LNCAP (cell line): Measurements from ENCODE around the gene ADCY9.

ENCODE experiments used
- TF ChIP-seq, protein P1 (sequence below): fragments of 450-650 bp; IDR thresholded peaks from 2 replicates; pipeline ENCODE4 v1.5.1; 2017; ENCODE audit warnings: mild to moderate bottlenecking

The ADCY9 gene

DNA sequence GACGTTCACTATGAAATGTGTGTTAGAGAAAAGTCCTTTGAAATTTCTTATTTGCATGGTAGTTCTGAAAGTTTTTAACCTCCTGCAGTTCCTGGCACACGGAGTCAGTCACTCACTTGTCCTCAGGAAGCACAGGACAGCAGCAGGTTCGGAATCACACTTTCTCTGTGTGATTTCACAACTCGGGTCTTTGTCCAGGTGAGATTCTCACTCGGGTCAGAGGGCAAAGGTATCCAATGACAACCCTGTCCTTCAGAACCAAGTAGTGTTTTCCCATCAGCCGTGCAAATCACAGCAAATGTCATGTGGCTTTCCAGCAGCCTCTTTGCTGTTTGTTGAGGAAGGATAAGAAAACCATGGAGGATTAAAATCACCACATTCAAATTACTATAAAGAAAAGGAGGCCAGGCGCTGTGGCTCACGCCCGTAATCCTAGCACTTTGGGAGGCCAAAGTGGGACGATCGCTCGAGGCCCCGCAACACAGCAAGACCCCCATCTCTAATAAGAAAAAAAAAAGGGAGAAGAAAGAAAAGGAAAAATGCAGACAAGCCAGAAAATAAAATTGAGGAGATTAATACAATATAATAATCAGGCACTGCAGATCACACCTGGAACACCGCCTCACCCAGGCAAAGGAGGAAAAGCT is 22.0 kb downstream of the ADCY9 start:
- TF ChIP-seq, protein P1, sequence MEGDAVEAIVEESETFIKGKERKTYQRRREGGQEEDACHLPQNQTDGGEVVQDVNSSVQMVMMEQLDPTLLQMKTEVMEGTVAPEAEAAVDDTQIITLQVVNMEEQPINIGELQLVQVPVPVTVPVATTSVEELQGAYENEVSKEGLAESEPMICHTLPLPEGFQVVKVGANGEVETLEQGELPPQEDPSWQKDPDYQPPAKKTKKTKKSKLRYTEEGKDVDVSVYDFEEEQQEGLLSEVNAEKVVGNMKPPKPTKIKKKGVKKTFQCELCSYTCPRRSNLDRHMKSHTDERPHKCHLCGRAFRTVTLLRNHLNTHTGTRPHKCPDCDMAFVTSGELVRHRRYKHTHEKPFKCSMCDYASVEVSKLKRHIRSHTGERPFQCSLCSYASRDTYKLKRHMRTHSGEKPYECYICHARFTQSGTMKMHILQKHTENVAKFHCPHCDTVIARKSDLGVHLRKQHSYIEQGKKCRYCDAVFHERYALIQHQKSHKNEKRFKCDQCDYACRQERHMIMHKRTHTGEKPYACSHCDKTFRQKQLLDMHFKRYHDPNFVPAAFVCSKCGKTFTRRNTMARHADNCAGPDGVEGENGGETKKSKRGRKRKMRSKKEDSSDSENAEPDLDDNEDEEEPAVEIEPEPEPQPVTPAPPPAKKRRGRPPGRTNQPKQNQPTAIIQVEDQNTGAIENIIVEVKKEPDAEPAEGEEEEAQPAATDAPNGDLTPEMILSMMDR, result no peak

DNA sequence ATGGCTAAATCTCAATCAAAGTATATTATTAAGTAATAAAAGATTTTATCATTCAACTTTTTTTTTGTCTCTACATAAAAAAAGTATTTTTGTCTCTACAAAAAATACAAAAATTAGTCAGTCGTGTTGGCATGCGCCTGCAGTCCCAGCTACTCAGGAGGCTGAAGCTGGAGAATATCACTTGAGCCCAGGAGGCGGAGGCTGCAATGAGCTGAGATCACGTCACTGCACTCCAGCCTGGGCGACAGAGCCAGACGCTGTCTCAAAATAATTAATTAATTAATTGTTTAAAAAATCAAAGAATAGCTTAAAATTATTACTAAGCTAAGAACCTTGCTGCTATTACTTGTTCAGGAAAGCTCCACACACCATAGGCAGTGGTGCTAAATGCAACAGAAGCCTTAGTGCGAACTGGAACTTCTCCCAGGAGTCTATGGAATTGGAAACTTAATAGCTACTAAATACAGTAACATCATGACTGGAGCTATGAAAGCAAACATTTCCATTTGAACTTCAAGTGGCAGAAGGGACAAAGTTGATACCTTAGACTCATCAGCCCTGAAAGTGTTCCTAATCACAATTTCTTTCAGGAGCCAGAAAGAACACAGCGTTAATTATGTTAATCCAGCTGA is 22.6 kb downstream of the ADCY9 start:
- TF ChIP-seq, protein P1, result no peak

DNA sequence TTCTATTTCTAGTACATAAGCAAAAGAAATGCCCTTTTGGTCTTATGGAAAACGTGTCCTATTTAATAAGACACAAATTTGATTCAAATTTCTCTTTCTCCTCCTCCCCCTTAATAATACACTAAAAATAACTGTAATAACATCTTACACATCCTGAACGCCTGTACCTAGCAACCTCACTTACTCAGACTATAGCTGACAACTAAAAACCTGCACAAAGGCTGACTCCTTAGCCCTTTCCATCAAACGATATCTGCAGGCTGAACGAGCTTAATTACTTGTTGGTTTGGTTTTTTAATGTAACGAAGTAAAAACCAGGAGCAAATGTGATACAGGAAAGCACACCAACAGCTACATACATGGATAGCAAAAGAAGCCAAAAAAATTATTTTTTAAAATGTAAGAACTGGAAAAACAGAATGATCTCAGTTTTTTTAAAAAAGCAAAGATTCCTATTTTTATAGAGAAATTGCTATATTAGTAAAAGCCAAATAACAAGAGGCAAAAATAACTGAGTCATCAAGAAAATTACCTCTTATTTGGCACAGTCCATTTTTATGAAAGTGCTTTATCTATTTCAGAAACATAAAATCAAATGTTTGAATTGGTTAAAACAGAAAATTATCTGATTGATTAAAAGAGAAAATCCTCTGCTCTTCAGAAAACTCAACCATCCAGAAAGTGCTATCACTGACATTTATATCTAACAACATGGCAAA is 23.5 kb downstream of the ADCY9 start:
- TF ChIP-seq, protein P1, result no peak

DNA sequence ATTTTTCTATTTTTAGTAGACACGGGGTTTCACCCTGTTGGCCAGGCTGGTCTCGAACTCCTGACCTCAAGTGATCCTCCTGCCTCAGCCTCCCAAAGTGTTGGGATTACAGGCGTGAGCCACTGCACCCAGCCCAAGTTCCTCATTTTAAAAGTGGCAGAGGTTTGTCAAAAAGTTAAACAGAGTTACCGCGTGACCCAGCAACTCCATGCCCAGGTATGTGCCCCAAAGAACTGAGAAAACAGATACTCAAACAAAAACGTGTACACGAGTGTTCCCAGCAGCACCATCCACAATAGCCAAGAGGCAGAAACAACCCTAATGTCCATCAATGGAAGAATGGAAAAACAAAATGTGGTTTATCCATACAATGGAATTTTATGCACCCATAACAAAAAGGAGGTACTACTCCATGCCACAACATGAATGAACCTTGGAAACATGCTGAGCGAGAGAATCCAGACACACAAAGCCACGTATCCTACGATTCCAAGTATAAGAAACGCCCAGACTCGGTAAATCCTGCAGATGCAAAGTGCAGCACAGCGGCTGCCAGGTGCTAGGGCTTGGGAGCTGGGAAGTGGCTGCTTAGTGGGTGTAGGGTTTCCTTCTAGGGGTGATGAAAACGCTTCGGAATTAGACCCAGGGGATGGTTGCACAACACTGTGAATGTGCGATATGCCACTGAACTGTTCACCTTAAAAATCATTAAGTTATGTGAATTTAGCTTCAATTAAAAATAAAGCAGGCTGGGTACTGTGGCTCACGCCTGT is 24.8 kb downstream of the ADCY9 start:
- TF ChIP-seq, protein P1, result no peak

DNA sequence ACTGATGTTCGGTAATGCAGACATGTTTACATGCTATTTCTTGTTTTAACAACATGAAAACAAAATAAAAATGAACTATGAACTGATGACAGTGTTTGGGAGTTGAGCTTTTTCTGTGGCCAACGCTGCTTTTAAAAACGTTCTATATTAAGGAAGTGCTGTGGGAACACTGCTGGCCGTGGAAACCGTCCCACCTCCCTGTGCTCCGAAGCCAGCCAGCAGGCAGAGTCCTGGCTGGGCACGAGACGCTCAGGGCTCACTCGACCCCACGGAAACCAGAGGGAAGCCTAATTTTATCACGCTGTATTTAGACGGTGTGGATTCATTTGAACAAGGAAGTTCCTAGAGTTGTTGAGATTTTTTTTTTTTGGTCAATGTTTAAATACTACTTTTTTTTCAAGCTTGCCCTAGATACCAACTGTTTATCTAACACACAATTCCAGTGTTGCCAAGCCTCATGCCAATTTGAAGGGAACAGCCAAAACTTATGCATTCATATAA is 25.8 kb downstream of the ADCY9 start:
- TF ChIP-seq, protein P1, result no peak

DNA sequence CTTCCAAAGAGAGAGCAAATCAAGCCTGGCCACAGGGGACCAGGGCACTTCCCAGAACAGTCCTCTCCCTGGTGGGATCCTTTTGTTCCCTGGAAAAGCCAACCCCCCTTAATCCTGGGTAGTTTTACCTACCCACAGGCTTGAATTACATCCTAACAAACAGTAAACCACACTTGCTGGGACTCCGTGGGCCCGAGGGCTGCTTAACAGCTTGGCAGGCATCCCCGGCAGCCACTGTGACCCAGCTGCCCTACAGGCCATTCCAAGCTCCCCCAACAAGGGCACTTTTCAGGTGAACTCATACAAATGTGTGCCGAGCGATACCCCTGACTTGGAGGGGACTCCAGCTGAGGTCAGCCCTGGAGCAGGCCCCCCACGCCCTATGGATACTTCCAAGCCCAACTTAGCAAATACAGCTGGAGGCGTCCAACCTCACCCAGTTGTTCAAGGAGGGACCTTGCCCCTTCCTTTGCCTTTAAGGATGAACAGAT is 26.4 kb downstream of the ADCY9 start:
- TF ChIP-seq, protein P1, result no peak

DNA sequence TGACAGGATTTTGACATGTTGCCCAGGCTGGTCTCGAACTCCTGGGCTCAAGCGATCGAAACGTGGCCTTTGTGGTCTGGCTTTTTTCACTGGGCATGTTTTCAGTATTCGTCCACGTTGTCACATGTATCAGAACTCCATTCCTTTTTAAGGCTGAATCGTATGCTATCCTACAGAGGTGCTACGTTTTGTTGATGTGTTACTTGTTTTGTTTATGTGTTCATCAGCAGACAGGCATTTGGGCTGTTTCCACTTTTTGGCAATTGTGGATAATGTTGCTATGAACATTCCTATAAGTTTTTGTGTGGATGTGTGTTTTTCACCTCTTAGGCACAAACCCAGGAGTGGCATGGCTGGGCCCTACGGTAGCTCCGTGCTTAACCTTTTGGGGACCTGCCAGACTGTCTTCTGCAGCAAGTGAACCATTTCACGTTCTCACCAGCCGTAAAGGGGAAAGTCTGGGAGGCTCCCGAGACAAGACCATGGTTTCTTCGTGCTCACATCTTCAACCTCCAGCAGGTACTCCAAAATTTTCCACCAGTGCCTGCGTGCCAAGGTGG is 26.9 kb downstream of the ADCY9 start:
- TF ChIP-seq, protein P1, result no peak
